HEK293T (cell line): ENCODE measurements around the gene CTSO.

Experiments
- CTCF ChIA-PET: fragments of 350-600 bp; formaldehyde crosslinking; extraction: SDS; loops from one replicate; lab custom pipeline; 2021; ENCODE audit warnings: antibody characterized with exemption, inconsistent platforms; lab: Yijun Ruan, JAX
- POLR2A ChIA-PET: fragments of 350-600 bp; formaldehyde crosslinking; extraction: SDS; loops from one replicate; lab custom pipeline; 2020; ENCODE audit warnings: antibody characterized with exemption, inconsistent platforms; lab: Yijun Ruan, JAX
- DNase-seq: peaks from one replicate; pipeline ENCODE4 v3.0.0; 2012; ENCODE audit warnings: mixed read lengths; ENCODE audit errors: extremely low spot score
- ARNT ChIP-seq: fragments of 450-650 bp; IDR thresholded peaks from 2 replicates; pipeline ENCODE4 v1.6.1; 2017; ENCODE audit warnings: mild to moderate bottlenecking
- BHLHE40 ChIP-seq: fragments of 450-650 bp; IDR thresholded peaks from 2 replicates; pipeline ENCODE4 v1.6.1; 2016; ENCODE audit warnings: mild to moderate bottlenecking, moderate library complexity, borderline replicate concordance
- CTBP1 ChIP-seq: fragments of 450-650 bp; IDR thresholded peaks from 2 replicates; pipeline ENCODE4 v1.6.1; 2016; ENCODE audit warnings: borderline replicate concordance
- ELF4 ChIP-seq: fragments of 450-650 bp; IDR thresholded peaks from 2 replicates; pipeline ENCODE4 v1.6.1; 2017; ENCODE audit warnings: antibody characterized with exemption
- FOXA1 ChIP-seq: fragments of 450-650 bp; IDR thresholded peaks from 2 replicates; pipeline ENCODE4 v1.6.1; 2016; ENCODE audit warnings: mild to moderate bottlenecking
- FOXK2 ChIP-seq: fragments of 450-650 bp; IDR thresholded peaks from 2 replicates; pipeline ENCODE4 v1.6.1; 2016; ENCODE audit warnings: mild to moderate bottlenecking
- FOXM1 ChIP-seq: fragments of 450-650 bp; IDR thresholded peaks from 2 replicates; pipeline ENCODE4 v1.6.1; 2017; ENCODE audit warnings: mild to moderate bottlenecking, borderline replicate concordance
- HDGF ChIP-seq: fragments of 450-650 bp; IDR thresholded peaks from 2 replicates; pipeline ENCODE4 v1.6.1; 2017; ENCODE audit warnings: antibody characterized with exemption, borderline replicate concordance
- L3MBTL2 ChIP-seq: fragments of 450-650 bp; conservative IDR thresholded peaks from 2 replicates; pipeline ENCODE4 v1.6.1; 2016; ENCODE audit warnings: mild to moderate bottlenecking
- LEF1 ChIP-seq: fragments of 450-650 bp; IDR thresholded peaks from 2 replicates; pipeline ENCODE4 v1.6.1; 2017; ENCODE audit warnings: mild to moderate bottlenecking, borderline replicate concordance
- NFRKB ChIP-seq: fragments of 450-650 bp; IDR thresholded peaks from 2 replicates; pipeline ENCODE4 v1.6.1; 2016; ENCODE audit warnings: mild to moderate bottlenecking, moderate library complexity
- PKNOX1 ChIP-seq: fragments of 450-650 bp; IDR thresholded peaks from 2 replicates; pipeline ENCODE4 v1.6.1; 2016
- SP1 ChIP-seq: fragments of 450-650 bp; IDR thresholded peaks from 2 replicates; pipeline ENCODE4 v1.6.1; 2017
- SUZ12 ChIP-seq: fragments of 450-650 bp; IDR thresholded peaks from 2 replicates; pipeline ENCODE4 v1.6.1; 2016; ENCODE audit warnings: mild to moderate bottlenecking
- TARDBP ChIP-seq: fragments of 450-650 bp; IDR thresholded peaks from 2 replicates; pipeline ENCODE4 v1.6.1; 2016
- ZNF384 ChIP-seq: fragments of 450-650 bp; IDR thresholded peaks from 2 replicates; pipeline ENCODE4 v1.6.1; 2016

CTSO gene

GRCh38 chr4:155924637-155925036, 29.0 kb downstream of the CTSO start:
- CTCF ChIA-PET: no interaction called here
- TF ChIP-seq SUZ12 (no peak), FOXM1 (no peak), FOXA1 (no peak), PKNOX1 (no peak)
- DNase-seq: no peak
- POLR2A ChIA-PET: no interaction called here

- TF ChIP-seq PKNOX1 (no peak), HDGF (no peak), FOXA1 (no peak), ZNF384 (no peak)
- no peak for DNase-seq
- POLR2A ChIA-PET: no interaction called here
- CTCF ChIA-PET: no interaction called here
These were observed 32.1 kb downstream of the CTSO start for GRCh38 chr4:155921597-155921996.

GRCh38 chr4:155914782-155915181, 38.9 kb downstream of the CTSO start:
- DNase-seq: no peak
- ChIA-PET CTCF (no interaction called here), POLR2A (no interaction called here)
- no peak for TF ChIP-seq HDGF
- no peak for TF ChIP-seq L3MBTL2
- no peak for TF ChIP-seq LEF1
- TF ChIP-seq PKNOX1: no peak
- no peak for TF ChIP-seq SP1
- no peak for TF ChIP-seq FOXK2
- no peak for TF ChIP-seq SUZ12
- no peak for TF ChIP-seq CTBP1
- TF ChIP-seq FOXM1: no peak
- no peak for TF ChIP-seq FOXA1
- TF ChIP-seq ARNT: no peak
- no peak for TF ChIP-seq ZNF384
- no peak for TF ChIP-seq TARDBP
- no peak for TF ChIP-seq NFRKB
- TF ChIP-seq ELF4: no peak
- no peak for TF ChIP-seq BHLHE40

- ChIA-PET POLR2A (no interaction called here), CTCF (no interaction called here)
- DNase-seq: no peak
- TF ChIP-seq L3MBTL2 (no peak), SP1 (no peak), ARNT (no peak), NFRKB (no peak), ELF4 (no peak), FOXA1 (no peak)
These were observed 41.8 kb downstream of the CTSO start for GRCh38 chr4:155911905-155912304.

- CTCF ChIA-PET: no interaction called here
- TF ChIP-seq PKNOX1 (no peak), SP1 (no peak), FOXA1 (no peak), FOXM1 (no peak), FOXK2 (no peak), SUZ12 (no peak), ARNT (no peak), BHLHE40 (no peak), ELF4 (no peak), TARDBP (no peak), ZNF384 (no peak), LEF1 (no peak), CTBP1 (no peak), L3MBTL2 (no peak), NFRKB (no peak), HDGF (no peak)
- DNase-seq: no peak
- POLR2A ChIA-PET: no interaction called here
These were observed 43.9 kb downstream of the CTSO start for GRCh38 chr4:155909615-155910226.

GRCh38 chr4:155908187-155909139, 45.2 kb downstream of the CTSO start:
- TF ChIP-seq SUZ12 (no peak), L3MBTL2 (no peak), LEF1 (no peak), BHLHE40 (no peak), ZNF384 (no peak), TARDBP (no peak), NFRKB (no peak), CTBP1 (no peak), HDGF (no peak), PKNOX1 (no peak), SP1 (no peak), ARNT (no peak), FOXK2 (no peak), FOXM1 (no peak), ELF4 (no peak), FOXA1 (no peak)
- ChIA-PET CTCF (interaction anchor here (1.2 to 1.3 kb wide), 2 partner anchors 10 to 45 kb away, joined by 3 read pairs; no protein-coding TSS in a partner anchor), POLR2A (no interaction called here)
- DNase-seq: no peak
